GM23338 (cell line): ENCODE results near the gene CCDC97. TPM values are rescaled to one million over a fixed set of nuclear protein-coding genes. Genes with fewer than 3 reads are reported as not detected.

ENCODE experiments used
- ATAC-seq: fragments of 200-7000 bp; cut with Tn5 transposase; 3 replicates; pipeline ENCODE4 v1.9.1; 2020
- DNase-seq: peaks from one replicate; pipeline ENCODE4 v3.0.0-alpha.2; 2015; ENCODE audit warnings: low spot score
- H2AFZ ChIP-seq: fragments of 200-600 bp; sonication (generic); 2 replicates; pipeline ENCODE4 v1.8.0; 2016; ENCODE audit warnings: antibody characterized with exemption, mild to moderate bottlenecking, moderate library complexity
- H3F3A ChIP-seq: fragments of 200-600 bp; sonication (generic); replicated peaks from 2 replicates; pipeline ENCODE4 v1.8.0; 2017; ENCODE audit warnings: antibody characterized with exemption, mixed run types, low read depth
- H3K27ac ChIP-seq: fragments of 200-600 bp; sonication (generic); 2 replicates; pipeline ENCODE4 v1.6.1; 2016; ENCODE audit warnings: low read depth
- H3K27me3 ChIP-seq: fragments of 200-600 bp; sonication (generic); 2 replicates; pipeline ENCODE4 v1.8.0; 2016; ENCODE audit warnings: mild to moderate bottlenecking, mixed run types, moderate library complexity; ENCODE audit not compliant: insufficient read depth
- H3K36me3 ChIP-seq: fragments of 200-600 bp; sonication (generic); 2 replicates; pipeline ENCODE4 v1.8.0; 2016; ENCODE audit warnings: mild to moderate bottlenecking; ENCODE audit not compliant: insufficient read depth
- H3K4me1 ChIP-seq: fragments of 200-600 bp; sonication (generic); 2 replicates; pipeline ENCODE4 v1.8.0; 2016; ENCODE audit warnings: mild to moderate bottlenecking, moderate library complexity; ENCODE audit not compliant: insufficient read depth
- H3K4me2 ChIP-seq: fragments of 200-600 bp; sonication (generic); 2 replicates; pipeline ENCODE4 v1.7.1; 2017; ENCODE audit warnings: mixed run types
- H3K4me3 ChIP-seq: fragments of 200-600 bp; sonication (generic); 2 replicates; pipeline ENCODE4 v1.6.1; 2016; ENCODE audit warnings: mixed run types
- H3K79me2 ChIP-seq: fragments of 200-600 bp; sonication (generic); replicated peaks from 2 replicates; pipeline ENCODE4 v1.8.0; 2017; ENCODE audit warnings: mild to moderate bottlenecking; ENCODE audit not compliant: insufficient read depth
- H3K9me2 ChIP-seq: fragments of 200-600 bp; sonication (generic); 2 replicates; pipeline ENCODE4 v1.8.0; 2017; ENCODE audit not compliant: insufficient read depth
- H4K20me1 ChIP-seq: fragments of 200-600 bp; sonication (generic); replicated peaks from 2 replicates; pipeline ENCODE4 v1.8.0; 2017; ENCODE audit warnings: mild to moderate bottlenecking; ENCODE audit not compliant: insufficient read depth
- H3K27ac Mint-ChIP-seq: 2 replicates; pipeline ENCODE4 v1.8.0; 2020; ENCODE audit warnings: inconsistent platforms, mild to moderate bottlenecking, moderate library complexity, mixed read lengths
- H3K27me3 Mint-ChIP-seq: 3 replicates; pipeline ENCODE4 v1.8.0; 2022; ENCODE audit warnings: low read depth, mild to moderate bottlenecking, moderate library complexity, mixed read lengths, inconsistent platforms; ENCODE audit not compliant: insufficient read depth, poor library complexity
- H3K36me3 Mint-ChIP-seq: 3 replicates; pipeline ENCODE4 v1.8.0; 2021; ENCODE audit warnings: low read depth, mild to moderate bottlenecking, inconsistent platforms, moderate library complexity, mixed read lengths
- H3K4me1 Mint-ChIP-seq: 3 replicates; pipeline ENCODE4 v1.8.0; 2020; ENCODE audit warnings: mild to moderate bottlenecking, inconsistent platforms, mixed read lengths
- H3K4me3 Mint-ChIP-seq: 3 replicates; pipeline ENCODE4 v1.8.0; 2021; ENCODE audit warnings: moderate library complexity, mild to moderate bottlenecking, inconsistent platforms, mixed read lengths
- H3K9me3 Mint-ChIP-seq: 3 replicates; pipeline ENCODE4 v1.8.0; 2020; ENCODE audit warnings: moderate library complexity, mild to moderate bottlenecking, inconsistent platforms, mixed read lengths
- CREB1 ChIP-seq: fragments of 250-450 bp; sonication (Bioruptor Pico); IDR thresholded peaks from 2 replicates; pipeline ENCODE4 v1.5.0; 2020; ENCODE audit warnings: low read depth, mild to moderate bottlenecking, moderate library complexity
- CTCF ChIP-seq, 2 experiments: fragments of 200-600 bp in 1 of 2; sonication (generic) in 1 of 2; conservative IDR thresholded peaks; 2 replicates each; pipeline versions ENCODE4 v1.5.1 to v1.6.1; 2016 to 2017; ENCODE audit warnings: antibody characterized with exemption in 2 of 2, low read depth in 2 of 2, mild to moderate bottlenecking in 2 of 2, moderate library complexity in 1 of 2
- ETS1 ChIP-seq: IDR thresholded peaks from 2 replicates; pipeline ENCODE4 v1.6.1; 2016; ENCODE audit warnings: antibody characterized with exemption
- EZH2 ChIP-seq: fragments of 200-600 bp; sonication (generic); IDR thresholded peaks from one replicate; pipeline ENCODE4 v1.8.0; 2017; ENCODE audit warnings: antibody characterized with exemption, mild to moderate bottlenecking, low read depth; ENCODE audit not compliant: unreplicated experiment
- EZH2phosphoT487 ChIP-seq: fragments of 200-600 bp; sonication (generic); IDR thresholded peaks from one replicate; pipeline ENCODE4 v1.8.1; 2018; ENCODE audit warnings: antibody characterized with exemption; ENCODE audit not compliant: unreplicated experiment
- JUNB ChIP-seq: IDR thresholded peaks from one replicate; pipeline ENCODE4 v1.6.1; 2016; ENCODE audit warnings: antibody characterized with exemption; ENCODE audit not compliant: unreplicated experiment
- NANOG ChIP-seq: IDR thresholded peaks from 2 replicates; pipeline ENCODE4 v1.6.1; 2016; ENCODE audit warnings: antibody characterized with exemption, borderline replicate concordance
- REST ChIP-seq: IDR thresholded peaks from one replicate; pipeline ENCODE4 v1.6.1; 2018; ENCODE audit warnings: antibody characterized with exemption; ENCODE audit not compliant: unreplicated experiment
- ZNF462 ChIP-seq: fragments of 250-450 bp; sonication (Bioruptor Pico); IDR thresholded peaks from 2 replicates; pipeline ENCODE4 v1.5.0; 2020; ENCODE audit warnings: mild to moderate bottlenecking, moderate library complexity
- polyA plus RNA-seq: library from polyadenylated mRNA; unstranded; fragments of >200 nt; fragmentation: Nextera tagmentation; extraction: Ambion mirVana; gene quantifications from 2 replicates; pipeline ENCODE4 v1.2.1, GENCODE V29; 2016
- total RNA-seq: library from RNA; depleted of rRNA; stranded (reverse); fragments of >200 nt; shearing (Covaris generic); gene quantifications from 2 replicates; pipeline ENCODE4 v1.2.3, GENCODE V29; 2014

CCDC97 gene
- total and polyA plus RNA-seq, 2 experiments from 2014 or later: 8.0 to 11.0 TPM

- TF ChIP-seq ZNF462 (CRISPR knock-in tag) (no peak), CTCF (conservative IDR thresholded peaks at IDR 0.05; ENCODE audit: low read depth in 2 of 2) (no peak)
These were observed 36.9 kb upstream of the CCDC97 start (continued) for GRCh38 chr19:41273076-41273475.

- DNase-seq (no peak), ATAC-seq (no peak)
- no peak overlapping the region for H3K27ac Mint-ChIP-seq
- H3K27me3 ChIP-seq: no peaks in the 10 kb centered on the region
- H3K36me3 ChIP-seq: peaks cover 97% of the 10 kb centered on the region
- H3K4me2 ChIP-seq: no peak overlapping the region
- H3K36me3 Mint-ChIP-seq: peaks cover 97% of the 10 kb centered on the region
- H3K9me2 ChIP-seq: no peaks in the 10 kb centered on the region
- H3K27me3 Mint-ChIP-seq: peaks cover 4% of the 10 kb centered on the region
- H4K20me1 ChIP-seq: peaks cover 48% of the 10 kb centered on the region
- no peaks in the 10 kb centered on the region for H3K4me1 Mint-ChIP-seq
- no peak overlapping the region for H3K27ac ChIP-seq
- H3K4me3 Mint-ChIP-seq: no peak overlapping the region
- H3F3A ChIP-seq: peaks cover 54% of the 10 kb centered on the region
- no peaks in the 10 kb centered on the region for H3K4me1 ChIP-seq
- H3K79me2 ChIP-seq: peaks cover 13% of the 10 kb centered on the region
- no peaks in the 10 kb centered on the region; the same call in 2 of the 3 replicates for H3K9me3 Mint-ChIP-seq
- no peak overlapping the region for H2AFZ ChIP-seq
- H3K4me3 ChIP-seq: no peak overlapping the region
- TF ChIP-seq REST (no peak), CTCF (conservative IDR thresholded peaks at IDR 0.05; ENCODE audit: low read depth in 2 of 2) (no peak), ETS1 (no peak), JUNB (no peak), CREB1 (CRISPR knock-in tag) (no peak), EZH2 (no peak), NANOG (no peak), EZH2phosphoT487 (no peak)
These were observed 35.2 kb upstream of the CCDC97 start for GRCh38 chr19:41274802-41275201.
